Body of pancreas (tissue), 4 donors: ENCODE results near the gene TRIM24. TPM values are rescaled to one million over a fixed set of nuclear protein-coding genes. Genes with fewer than 3 reads are reported as not detected.

Source experiments
- ATAC-seq: fragments of 150-250 bp; one replicate; pipeline ENCODE4 v1.9.1; 2016
- DNase-seq, 4 donors: peaks; one replicate each; pipeline ENCODE4 v3.0.0-alpha.2; 2019
- H3K27ac ChIP-seq, 4 donors: fragments of 200-600 bp; sonication (generic); 1 replicate in 3 of 4; 2 replicates in 1 of 4; pipeline versions ENCODE4 v1.5.1 to v1.6.1; 2016 to 2019; ENCODE audit warnings: mild to moderate bottlenecking in 1 of 4, mixed read lengths in 1 of 4, moderate library complexity in 1 of 4
- H3K27me3 ChIP-seq, 2 donors: fragments of 200-600 bp; sonication (generic); one replicate each; pipeline ENCODE4 v1.6.0; 2016; ENCODE audit warnings: mild to moderate bottlenecking in 1 of 2
- H3K36me3 ChIP-seq, 2 donors: fragments of 200-600 bp; sonication (generic); replicated peaks in 1 of 2; 2 replicates each; pipeline ENCODE4 v1.5.1; 2016; ENCODE audit warnings: low read depth in 2 of 2; ENCODE audit not compliant: insufficient read depth in 1 of 2
- H3K4me1 ChIP-seq: fragments of 200-600 bp; sonication (generic); one replicate; pipeline ENCODE4 v1.6.0; 2016
- H3K4me3 ChIP-seq, 2 donors: fragments of 200-600 bp; sonication (generic); 1 replicate in 1 of 2; 2 replicates in 1 of 2; pipeline ENCODE4 v1.5.1; 2016 to 2019
- H3K9me3 ChIP-seq, 3 donors: fragments of 200-600 bp; sonication (generic); 1 replicate in 2 of 3; 2 replicates in 1 of 3; pipeline ENCODE4 v1.5.1; 2016
- POLR2A ChIP-seq, 3 donors: fragments of 450-650 bp; IDR thresholded peaks; one replicate each; pipeline ENCODE4 v1.6.1; 2016; ENCODE audit warnings: antibody characterized with exemption in 3 of 3, mild to moderate bottlenecking in 2 of 3
- WGBS, 2 donors: methylation state at CpG; one replicate each; pipeline ENCODE4 v1.1.5; 2017; 5-methylcytosine and 5-hydroxymethylcytosine counted together
- intact Hi-C: fragments of 100-400 bp; cut with DNase I; formaldehyde crosslinking; loops from one replicate; pipeline ENCODE4 v1.15.1; 2023
- total RNA-seq, 2 donors: library from RNA; depleted of rRNA; stranded (reverse); fragments of >200 nt; gene quantifications; one replicate each; pipeline ENCODE4 v1.1.0, GENCODE V29; 2016
- TF ChIP-seq, protein P1 (sequence below), 7 experiments: fragments of 450-650 bp in 4 of 7; fragments of 200-600 bp in 3 of 7; sonication (generic) in 3 of 7; IDR thresholded peaks; one replicate each; pipeline ENCODE4 v1.5.1; 2016 to 2019; ENCODE audit warnings: antibody characterized with exemption in 7 of 7

The TRIM24 gene
- total RNA-seq, 2 donors from 2014 or later: 12.2 to 12.5 TPM

- TF ChIP-seq, protein P1, sequence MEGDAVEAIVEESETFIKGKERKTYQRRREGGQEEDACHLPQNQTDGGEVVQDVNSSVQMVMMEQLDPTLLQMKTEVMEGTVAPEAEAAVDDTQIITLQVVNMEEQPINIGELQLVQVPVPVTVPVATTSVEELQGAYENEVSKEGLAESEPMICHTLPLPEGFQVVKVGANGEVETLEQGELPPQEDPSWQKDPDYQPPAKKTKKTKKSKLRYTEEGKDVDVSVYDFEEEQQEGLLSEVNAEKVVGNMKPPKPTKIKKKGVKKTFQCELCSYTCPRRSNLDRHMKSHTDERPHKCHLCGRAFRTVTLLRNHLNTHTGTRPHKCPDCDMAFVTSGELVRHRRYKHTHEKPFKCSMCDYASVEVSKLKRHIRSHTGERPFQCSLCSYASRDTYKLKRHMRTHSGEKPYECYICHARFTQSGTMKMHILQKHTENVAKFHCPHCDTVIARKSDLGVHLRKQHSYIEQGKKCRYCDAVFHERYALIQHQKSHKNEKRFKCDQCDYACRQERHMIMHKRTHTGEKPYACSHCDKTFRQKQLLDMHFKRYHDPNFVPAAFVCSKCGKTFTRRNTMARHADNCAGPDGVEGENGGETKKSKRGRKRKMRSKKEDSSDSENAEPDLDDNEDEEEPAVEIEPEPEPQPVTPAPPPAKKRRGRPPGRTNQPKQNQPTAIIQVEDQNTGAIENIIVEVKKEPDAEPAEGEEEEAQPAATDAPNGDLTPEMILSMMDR (IDR thresholded peaks at IDR 0.05): no peak
- no peak for TF ChIP-seq POLR2A (IDR thresholded peaks at IDR 0.05)
- intact Hi-C loops: no loop called here
- no peak for ATAC-seq
These were observed 165.2 kb downstream of the TRIM24 start for GRCh38 chr7:138625084-138625848.

GRCh38 chr7:138625849-138626230, 165.8 kb downstream of the TRIM24 start:
- intact Hi-C loops: no loop called here
- Histone ChIP-seq H3K27ac (no peak overlapping the region), H3K9me3 (no peaks in the 10 kb centered on the region), H3K4me3 (no peak overlapping the region), H3K4me1 (no peaks in the 10 kb centered on the region), H3K27me3 (no peaks in the 10 kb centered on the region), H3K36me3 (no peaks in the 10 kb centered on the region)
- WGBS, 2 donors: 62 to 77% methylated on average over 5 of the region's 5 CpGs
- DNase-seq: no peak
- ATAC-seq: no peak
- TF ChIP-seq POLR2A (IDR thresholded peaks at IDR 0.05): no peak
- TF ChIP-seq, protein P1 (IDR thresholded peaks at IDR 0.05): no peak

More at GRCh38 chr7:138625084-138625848, 165.2 kb downstream of the TRIM24 start:
- Histone ChIP-seq H3K27me3 (no peaks in the 10 kb centered on the region), H3K9me3 (no peaks in the 10 kb centered on the region), H3K27ac (no peak overlapping the region), H3K4me1 (no peaks in the 10 kb centered on the region), H3K4me3 (no peak overlapping the region), H3K36me3 (no peaks in the 10 kb centered on the region)
- 3 to 4% methylated on average over 3 of the region's 3 CpGs for WGBS, 2 donors
- no peak for DNase-seq

GRCh38 chr7:138626846-138627245, 166.8 kb downstream of the TRIM24 start:
- no peaks in the 10 kb centered on the region for H3K27me3 ChIP-seq
- 45 to 48% methylated on average over 2 of the region's 2 CpGs for WGBS, 2 donors
- intact Hi-C loops: no loop called here

DNA sequence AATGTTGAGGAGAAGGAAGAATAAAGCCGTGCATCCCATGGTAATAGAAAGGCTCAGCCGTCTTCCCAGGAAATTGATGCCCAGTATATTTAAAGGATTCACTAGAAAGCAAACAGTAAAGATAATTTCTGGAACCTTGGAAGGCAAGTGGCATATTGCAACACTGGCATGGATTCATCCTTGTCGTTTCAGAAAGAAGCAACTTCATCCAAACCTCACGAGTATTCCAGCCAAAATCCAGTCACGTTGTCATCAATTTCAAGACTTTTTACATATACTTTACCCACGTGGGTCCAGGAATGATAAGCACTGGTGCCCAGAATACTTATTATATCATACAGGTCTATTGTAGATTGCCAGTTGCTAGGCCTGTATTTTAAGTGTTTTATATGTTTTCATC, 167.3 kb downstream of the TRIM24 start:
- Histone ChIP-seq H3K4me3 (no peak overlapping the region), H3K36me3 (no peaks in the 10 kb centered on the region), H3K27ac (no peak overlapping the region), H3K4me1 (no peaks in the 10 kb centered on the region), H3K27me3 (no peaks in the 10 kb centered on the region), H3K9me3 (no peaks in the 10 kb centered on the region)
- ATAC-seq: no peak
- no peak for TF ChIP-seq POLR2A (IDR thresholded peaks at IDR 0.05)
- TF ChIP-seq, protein P1 (IDR thresholded peaks at IDR 0.05): no peak
- 72 to 78% methylated on average over 6 of the region's 6 CpGs for WGBS, 2 donors
- intact Hi-C loops: no loop called here
- no peak for DNase-seq

More at GRCh38 chr7:138626846-138627245, 166.8 kb downstream of the TRIM24 start:
- Histone ChIP-seq H3K4me1 (no peaks in the 10 kb centered on the region), H3K9me3 (no peaks in the 10 kb centered on the region), H3K27ac (no peak overlapping the region), H3K36me3 (no peaks in the 10 kb centered on the region), H3K4me3 (no peak overlapping the region)
- DNase-seq (no peak), ATAC-seq (no peak)
- TF ChIP-seq POLR2A (IDR thresholded peaks at IDR 0.05): no peak
- TF ChIP-seq, protein P1 (IDR thresholded peaks at IDR 0.05): no peak
